ENCODE results near the gene KLHL13.
"Not testable (repeated sequence)": the region's sequence is repeated elsewhere in the genome, so short reads cannot be mapped to it uniquely, and the experiment has no call there.

GRCh38 chrX:117930116-117930515 is 186.5 kb downstream of the KLHL13 start:
- TF ChIP-seq CTCF (optimal IDR thresholded peaks at IDR 0.05 in 1 of 3, IDR thresholded peaks at IDR 0.05 in 1 of 3, conservative IDR thresholded peaks at IDR 0.05 in 1 of 3; ENCODE audit: extremely low read depth in 1 of 3, insufficient read depth in 2 of 3, low read length in 3 of 3); EZH2 (IDR thresholded peaks at IDR 0.05; ENCODE audit: low read length): not testable (repeated sequence)
